ENCODE measurements around the gene UST.

- TF ChIP-seq, protein P1, sequence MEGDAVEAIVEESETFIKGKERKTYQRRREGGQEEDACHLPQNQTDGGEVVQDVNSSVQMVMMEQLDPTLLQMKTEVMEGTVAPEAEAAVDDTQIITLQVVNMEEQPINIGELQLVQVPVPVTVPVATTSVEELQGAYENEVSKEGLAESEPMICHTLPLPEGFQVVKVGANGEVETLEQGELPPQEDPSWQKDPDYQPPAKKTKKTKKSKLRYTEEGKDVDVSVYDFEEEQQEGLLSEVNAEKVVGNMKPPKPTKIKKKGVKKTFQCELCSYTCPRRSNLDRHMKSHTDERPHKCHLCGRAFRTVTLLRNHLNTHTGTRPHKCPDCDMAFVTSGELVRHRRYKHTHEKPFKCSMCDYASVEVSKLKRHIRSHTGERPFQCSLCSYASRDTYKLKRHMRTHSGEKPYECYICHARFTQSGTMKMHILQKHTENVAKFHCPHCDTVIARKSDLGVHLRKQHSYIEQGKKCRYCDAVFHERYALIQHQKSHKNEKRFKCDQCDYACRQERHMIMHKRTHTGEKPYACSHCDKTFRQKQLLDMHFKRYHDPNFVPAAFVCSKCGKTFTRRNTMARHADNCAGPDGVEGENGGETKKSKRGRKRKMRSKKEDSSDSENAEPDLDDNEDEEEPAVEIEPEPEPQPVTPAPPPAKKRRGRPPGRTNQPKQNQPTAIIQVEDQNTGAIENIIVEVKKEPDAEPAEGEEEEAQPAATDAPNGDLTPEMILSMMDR (IDR thresholded peaks at IDR 0.05) = no peak
- no peak for TF ChIP-seq EZH2 (IDR thresholded peaks at IDR 0.05)
Observed at GRCh38 chr6:148790404-148790803, 43.6 kb downstream of the UST start.
